Measurements from ENCODE around the gene CPOX.

Gene CPOX

DNA sequence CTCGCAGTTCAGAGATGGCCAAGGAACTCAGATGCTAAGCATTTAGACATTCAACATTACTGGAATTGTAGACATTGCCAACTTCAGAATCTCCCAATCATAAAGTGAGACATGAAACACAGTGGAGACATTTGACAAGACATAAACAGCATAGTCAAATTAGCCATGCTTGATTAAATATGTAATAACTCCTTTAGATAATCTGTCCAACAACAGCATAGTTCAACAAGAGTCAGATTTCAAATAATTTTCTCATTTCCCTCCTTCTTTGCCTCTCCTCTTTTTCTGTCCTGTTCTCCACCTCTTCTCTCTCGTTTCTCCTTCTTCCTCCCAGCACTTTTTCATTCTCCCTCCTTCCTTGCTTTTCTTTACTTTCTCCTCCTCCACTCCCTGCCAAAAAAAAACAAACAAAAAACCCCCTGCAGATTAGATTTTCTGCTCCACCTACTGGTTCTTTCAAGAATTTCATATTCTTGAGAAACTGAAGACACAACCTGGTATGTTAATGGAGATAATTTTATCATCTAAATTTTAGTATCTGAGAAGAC lies 20.2 kb downstream of the CPOX start (continued):
- no peak for TF ChIP-seq ZNF350 (tag by site-specific recombination; IDR thresholded peaks at IDR 0.05)
- no peak for TF ChIP-seq ZNF776 (tag by site-specific recombination; IDR thresholded peaks at IDR 0.05; ENCODE audit: borderline replicate concordance)
- peak; percentile 73 for TF ChIP-seq ZNF654 (tag by site-specific recombination; IDR thresholded peaks at IDR 0.05; ENCODE audit: low read depth)
- TF ChIP-seq ZNF341 (tag by site-specific recombination; IDR thresholded peaks at IDR 0.05; ENCODE audit: low read depth): no peak
- peak; percentile 58 for TF ChIP-seq ZNF366 (tag by site-specific recombination; conservative IDR thresholded peaks at IDR 0.05)
- TF ChIP-seq, protein P1, sequence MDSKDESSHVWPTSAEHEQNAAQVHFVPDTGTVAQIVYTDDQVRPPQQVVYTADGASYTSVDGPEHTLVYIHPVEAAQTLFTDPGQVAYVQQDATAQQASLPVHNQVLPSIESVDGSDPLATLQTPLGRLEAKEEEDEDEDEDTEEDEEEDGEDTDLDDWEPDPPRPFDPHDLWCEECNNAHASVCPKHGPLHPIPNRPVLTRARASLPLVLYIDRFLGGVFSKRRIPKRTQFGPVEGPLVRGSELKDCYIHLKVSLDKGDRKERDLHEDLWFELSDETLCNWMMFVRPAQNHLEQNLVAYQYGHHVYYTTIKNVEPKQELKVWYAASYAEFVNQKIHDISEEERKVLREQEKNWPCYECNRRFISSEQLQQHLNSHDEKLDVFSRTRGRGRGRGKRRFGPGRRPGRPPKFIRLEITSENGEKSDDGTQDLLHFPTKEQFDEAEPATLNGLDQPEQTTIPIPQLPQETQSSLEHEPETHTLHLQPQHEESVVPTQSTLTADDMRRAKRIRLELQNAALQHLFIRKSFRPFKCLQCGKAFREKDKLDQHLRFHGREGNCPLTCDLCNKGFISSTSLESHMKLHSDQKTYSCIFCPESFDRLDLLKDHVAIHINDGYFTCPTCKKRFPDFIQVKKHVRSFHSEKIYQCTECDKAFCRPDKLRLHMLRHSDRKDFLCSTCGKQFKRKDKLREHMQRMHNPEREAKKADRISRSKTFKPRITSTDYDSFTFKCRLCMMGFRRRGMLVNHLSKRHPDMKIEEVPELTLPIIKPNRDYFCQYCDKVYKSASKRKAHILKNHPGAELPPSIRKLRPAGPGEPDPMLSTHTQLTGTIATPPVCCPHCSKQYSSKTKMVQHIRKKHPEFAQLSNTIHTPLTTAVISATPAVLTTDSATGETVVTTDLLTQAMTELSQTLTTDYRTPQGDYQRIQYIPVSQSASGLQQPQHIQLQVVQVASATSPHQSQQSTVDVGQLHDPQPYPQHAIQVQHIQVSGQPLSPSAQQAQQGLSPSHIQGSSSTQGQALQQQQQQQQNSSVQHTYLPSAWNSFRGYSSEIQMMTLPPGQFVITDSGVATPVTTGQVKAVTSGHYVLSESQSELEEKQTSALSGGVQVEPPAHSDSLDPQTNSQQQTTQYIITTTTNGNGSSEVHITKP (tag by site-specific recombination; IDR thresholded peaks at IDR 0.05): peak; percentile 63

DNA sequence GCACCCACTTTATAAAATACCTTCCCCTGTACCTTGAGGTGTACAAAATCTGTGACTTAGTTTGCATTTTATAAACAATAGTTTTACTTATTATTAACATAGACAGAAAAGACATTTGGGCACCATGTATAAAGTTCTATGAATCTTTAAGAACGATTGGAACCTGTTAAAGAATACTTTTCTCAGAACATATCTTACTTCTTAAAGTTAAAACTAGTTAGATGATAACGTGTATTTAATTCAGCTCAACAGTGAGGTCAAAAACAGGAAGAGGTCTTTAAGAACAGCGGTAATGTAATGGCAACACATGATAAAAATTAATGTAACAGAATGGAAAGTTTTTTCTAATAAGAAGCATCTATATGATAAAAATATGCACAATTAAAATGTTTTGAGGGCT lies 25.0 kb downstream of the CPOX start:
- Histone ChIP-seq H3K36me3 (ENCODE audit: control insufficient read depth in 2 of 2, insufficient read depth in 1 of 2, low read length in 2 of 2) (no peaks in the 10 kb centered on the region), H3K4me1 (ENCODE audit: control insufficient read depth, insufficient read depth, low read length) (no peaks in the 10 kb centered on the region), H3K4me3 (ENCODE audit: low read depth, low read length) (no peak overlapping the region), H3K9me3 (ENCODE audit: control insufficient read depth, insufficient read depth, low read depth, low read length) (no peaks in the 10 kb centered on the region), H3K27ac (ENCODE audit: extremely low read depth, low read depth, low read length) (no peak overlapping the region)
- TF ChIP-seq ZBTB1 (tag by site-specific recombination; IDR thresholded peaks at IDR 0.05) (no peak), ZNF521 (tag by site-specific recombination; IDR thresholded peaks at IDR 0.05) (no peak), KLF10 (tag by site-specific recombination; IDR thresholded peaks at IDR 0.05) (no peak), ZNF175 (tag by site-specific recombination; IDR thresholded peaks at IDR 0.05) (no peak), RBAK (tag by site-specific recombination; IDR thresholded peaks at IDR 0.05) (no peak), ZNF174 (tag by site-specific recombination; IDR thresholded peaks at IDR 0.05) (no peak)
- TF ChIP-seq, protein P2, sequence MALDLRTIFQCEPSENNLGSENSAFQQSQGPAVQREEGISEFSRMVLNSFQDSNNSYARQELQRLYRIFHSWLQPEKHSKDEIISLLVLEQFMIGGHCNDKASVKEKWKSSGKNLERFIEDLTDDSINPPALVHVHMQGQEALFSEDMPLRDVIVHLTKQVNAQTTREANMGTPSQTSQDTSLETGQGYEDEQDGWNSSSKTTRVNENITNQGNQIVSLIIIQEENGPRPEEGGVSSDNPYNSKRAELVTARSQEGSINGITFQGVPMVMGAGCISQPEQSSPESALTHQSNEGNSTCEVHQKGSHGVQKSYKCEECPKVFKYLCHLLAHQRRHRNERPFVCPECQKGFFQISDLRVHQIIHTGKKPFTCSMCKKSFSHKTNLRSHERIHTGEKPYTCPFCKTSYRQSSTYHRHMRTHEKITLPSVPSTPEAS (tag by site-specific recombination; IDR thresholded peaks at IDR 0.05): no peak
- TF ChIP-seq, protein P3, sequence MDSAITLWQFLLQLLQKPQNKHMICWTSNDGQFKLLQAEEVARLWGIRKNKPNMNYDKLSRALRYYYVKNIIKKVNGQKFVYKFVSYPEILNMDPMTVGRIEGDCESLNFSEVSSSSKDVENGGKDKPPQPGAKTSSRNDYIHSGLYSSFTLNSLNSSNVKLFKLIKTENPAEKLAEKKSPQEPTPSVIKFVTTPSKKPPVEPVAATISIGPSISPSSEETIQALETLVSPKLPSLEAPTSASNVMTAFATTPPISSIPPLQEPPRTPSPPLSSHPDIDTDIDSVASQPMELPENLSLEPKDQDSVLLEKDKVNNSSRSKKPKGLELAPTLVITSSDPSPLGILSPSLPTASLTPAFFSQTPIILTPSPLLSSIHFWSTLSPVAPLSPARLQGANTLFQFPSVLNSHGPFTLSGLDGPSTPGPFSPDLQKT (IDR thresholded peaks at IDR 0.05; ENCODE audit: borderline replicate concordance, low read depth, low read length): no peak
- CTCF ChIA-PET: no interaction called here
- POLR2A ChIA-PET: no interaction called here

DNA sequence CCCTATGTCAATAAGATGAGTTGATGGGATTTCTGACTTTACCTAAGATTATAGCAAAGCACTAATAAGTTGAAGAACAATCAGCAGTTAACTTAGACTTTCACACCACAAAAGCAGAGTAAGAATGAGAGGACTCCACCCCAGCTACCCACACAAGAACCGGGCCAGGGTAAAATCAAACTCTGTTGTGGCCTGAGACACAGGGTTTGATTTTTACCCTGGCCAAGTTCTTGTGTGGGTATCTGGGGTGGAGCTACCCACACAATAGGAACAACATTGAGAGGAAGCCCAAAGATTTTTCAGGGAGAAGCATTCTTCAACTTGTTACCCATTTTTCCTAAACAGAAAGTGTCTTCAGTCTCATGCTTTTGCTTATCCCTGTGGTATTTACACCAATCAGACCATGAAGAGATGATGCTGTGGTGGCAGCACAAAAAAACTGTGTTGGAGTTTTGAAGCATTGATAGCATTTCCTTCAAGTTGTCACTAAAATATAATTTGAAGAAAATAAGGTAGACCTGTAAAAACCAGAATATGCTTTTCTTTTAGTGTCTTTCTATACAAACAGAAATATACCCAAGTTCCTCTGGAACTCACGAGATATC lies 25.6 kb downstream of the CPOX start:
- Histone ChIP-seq H3K4me1 (ENCODE audit: control insufficient read depth, insufficient read depth, low read length) (no peaks in the 10 kb centered on the region), H3K9me3 (ENCODE audit: control insufficient read depth, insufficient read depth, low read depth, low read length) (no peaks in the 10 kb centered on the region), H3K36me3 (ENCODE audit: control insufficient read depth in 2 of 2, insufficient read depth in 1 of 2, low read length in 2 of 2) (no peaks in the 10 kb centered on the region), H3K27ac (ENCODE audit: extremely low read depth, low read depth, low read length) (no peak overlapping the region), H3K4me3 (ENCODE audit: low read depth, low read length) (no peak overlapping the region)
- POLR2A ChIA-PET: no interaction called here
- CTCF ChIA-PET: no interaction called here
- TF ChIP-seq ZNF600 (tag by site-specific recombination; IDR thresholded peaks at IDR 0.05) (no peak), ZNF155 (tag by site-specific recombination; IDR thresholded peaks at IDR 0.05) (no peak), KLF16 (tag by site-specific recombination; IDR thresholded peaks at IDR 0.05) (no peak), OVOL3 (tag by site-specific recombination; IDR thresholded peaks at IDR 0.05) (no peak), IKZF3 (tag by site-specific recombination; IDR thresholded peaks at IDR 0.05) (no peak)

All from HEK293 (cell line).